Ishikawa (cell line): ENCODE measurements around the gene RNF115.

Experiments used
- CEBPB ChIP-seq: IDR thresholded peaks from 2 replicates; pipeline ENCODE4 v1.6.1; 2012
- CREB1 ChIP-seq: IDR thresholded peaks from 2 replicates; pipeline ENCODE4 v1.6.1; 2012; ENCODE audit warnings: low read depth
- EGR1 ChIP-seq: IDR thresholded peaks from 2 replicates; pipeline ENCODE4 v1.6.1; 2012
- EP300 ChIP-seq: IDR thresholded peaks from 2 replicates; pipeline ENCODE4 v1.6.1; 2012; ENCODE audit warnings: borderline replicate concordance
- FOXM1 ChIP-seq: IDR thresholded peaks from 2 replicates; pipeline ENCODE4 v1.6.1; 2012; ENCODE audit warnings: low read depth, borderline replicate concordance
- NFIC ChIP-seq: IDR thresholded peaks from 2 replicates; pipeline ENCODE4 v1.6.1; 2012
- RAD21 ChIP-seq: IDR thresholded peaks from 2 replicates; pipeline ENCODE4 v1.6.1; 2012; ENCODE audit warnings: low read depth
- TAF1 ChIP-seq: IDR thresholded peaks from 2 replicates; pipeline ENCODE4 v1.6.1; 2012; ENCODE audit warnings: low read depth, mild to moderate bottlenecking
- TCF12 ChIP-seq: IDR thresholded peaks from 2 replicates; pipeline ENCODE4 v1.6.1; 2012; ENCODE audit warnings: low read depth
- TEAD4 ChIP-seq: IDR thresholded peaks from 2 replicates; pipeline ENCODE4 v1.6.1; 2012
- YY1 ChIP-seq: IDR thresholded peaks from 2 replicates; pipeline ENCODE4 v1.6.1; 2012; ENCODE audit warnings: low read depth
- ZBTB7A ChIP-seq: IDR thresholded peaks from 2 replicates; pipeline ENCODE4 v1.6.1; 2012; ENCODE audit warnings: low read depth
- TF ChIP-seq, protein P1 (sequence below): IDR thresholded peaks from 2 replicates; pipeline ENCODE4 v1.6.1; 2012; ENCODE audit warnings: low read depth, mild to moderate bottlenecking
- TF ChIP-seq, protein P2 (sequence below): IDR thresholded peaks from 2 replicates; pipeline ENCODE4 v1.6.1; 2012
- TF ChIP-seq, protein P3 (sequence below): IDR thresholded peaks from 2 replicates; pipeline ENCODE4 v1.6.1; 2012

Gene RNF115

DNA sequence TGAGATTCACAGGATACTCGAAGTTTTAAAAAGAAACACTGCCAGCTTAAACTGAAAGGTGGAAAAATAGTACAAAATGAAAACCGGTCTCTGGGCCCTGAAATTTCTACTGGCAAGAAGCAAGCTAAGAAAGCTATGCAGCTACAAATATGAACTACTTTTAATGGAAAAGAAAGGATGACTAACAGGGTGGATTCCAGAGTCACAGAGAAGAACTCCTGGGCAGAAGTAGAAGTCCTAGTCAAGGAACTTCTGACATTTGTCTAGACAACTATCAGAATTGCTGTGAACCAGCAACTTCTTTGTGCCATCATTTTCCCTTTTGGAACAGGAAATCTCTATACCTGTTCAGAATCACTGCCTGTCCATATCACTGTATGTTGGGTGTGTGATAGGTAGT is 66.5 kb downstream of the RNF115 start:
- no peak for TF ChIP-seq CEBPB
- TF ChIP-seq TCF12 = no peak
- TF ChIP-seq CREB1 = no peak
- TF ChIP-seq, protein P1, sequence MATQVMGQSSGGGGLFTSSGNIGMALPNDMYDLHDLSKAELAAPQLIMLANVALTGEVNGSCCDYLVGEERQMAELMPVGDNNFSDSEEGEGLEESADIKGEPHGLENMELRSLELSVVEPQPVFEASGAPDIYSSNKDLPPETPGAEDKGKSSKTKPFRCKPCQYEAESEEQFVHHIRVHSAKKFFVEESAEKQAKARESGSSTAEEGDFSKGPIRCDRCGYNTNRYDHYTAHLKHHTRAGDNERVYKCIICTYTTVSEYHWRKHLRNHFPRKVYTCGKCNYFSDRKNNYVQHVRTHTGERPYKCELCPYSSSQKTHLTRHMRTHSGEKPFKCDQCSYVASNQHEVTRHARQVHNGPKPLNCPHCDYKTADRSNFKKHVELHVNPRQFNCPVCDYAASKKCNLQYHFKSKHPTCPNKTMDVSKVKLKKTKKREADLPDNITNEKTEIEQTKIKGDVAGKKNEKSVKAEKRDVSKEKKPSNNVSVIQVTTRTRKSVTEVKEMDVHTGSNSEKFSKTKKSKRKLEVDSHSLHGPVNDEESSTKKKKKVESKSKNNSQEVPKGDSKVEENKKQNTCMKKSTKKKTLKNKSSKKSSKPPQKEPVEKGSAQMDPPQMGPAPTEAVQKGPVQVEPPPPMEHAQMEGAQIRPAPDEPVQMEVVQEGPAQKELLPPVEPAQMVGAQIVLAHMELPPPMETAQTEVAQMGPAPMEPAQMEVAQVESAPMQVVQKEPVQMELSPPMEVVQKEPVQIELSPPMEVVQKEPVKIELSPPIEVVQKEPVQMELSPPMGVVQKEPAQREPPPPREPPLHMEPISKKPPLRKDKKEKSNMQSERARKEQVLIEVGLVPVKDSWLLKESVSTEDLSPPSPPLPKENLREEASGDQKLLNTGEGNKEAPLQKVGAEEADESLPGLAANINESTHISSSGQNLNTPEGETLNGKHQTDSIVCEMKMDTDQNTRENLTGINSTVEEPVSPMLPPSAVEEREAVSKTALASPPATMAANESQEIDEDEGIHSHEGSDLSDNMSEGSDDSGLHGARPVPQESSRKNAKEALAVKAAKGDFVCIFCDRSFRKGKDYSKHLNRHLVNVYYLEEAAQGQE = no peak
- TF ChIP-seq EP300 = no peak
- TF ChIP-seq TEAD4 = no peak
- TF ChIP-seq RAD21 = no peak
- no peak for TF ChIP-seq EGR1
- TF ChIP-seq, protein P2, sequence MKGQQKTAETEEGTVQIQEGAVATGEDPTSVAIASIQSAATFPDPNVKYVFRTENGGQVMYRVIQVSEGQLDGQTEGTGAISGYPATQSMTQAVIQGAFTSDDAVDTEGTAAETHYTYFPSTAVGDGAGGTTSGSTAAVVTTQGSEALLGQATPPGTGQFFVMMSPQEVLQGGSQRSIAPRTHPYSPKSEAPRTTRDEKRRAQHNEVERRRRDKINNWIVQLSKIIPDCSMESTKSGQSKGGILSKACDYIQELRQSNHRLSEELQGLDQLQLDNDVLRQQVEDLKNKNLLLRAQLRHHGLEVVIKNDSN = no peak
- no peak for TF ChIP-seq YY1
- TF ChIP-seq NFIC = no peak
- no peak for TF ChIP-seq TAF1
- TF ChIP-seq, protein P3, sequence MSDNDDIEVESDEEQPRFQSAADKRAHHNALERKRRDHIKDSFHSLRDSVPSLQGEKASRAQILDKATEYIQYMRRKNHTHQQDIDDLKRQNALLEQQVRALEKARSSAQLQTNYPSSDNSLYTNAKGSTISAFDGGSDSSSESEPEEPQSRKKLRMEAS = no peak
- no peak for TF ChIP-seq ZBTB7A
- TF ChIP-seq FOXM1 = no peak

DNA sequence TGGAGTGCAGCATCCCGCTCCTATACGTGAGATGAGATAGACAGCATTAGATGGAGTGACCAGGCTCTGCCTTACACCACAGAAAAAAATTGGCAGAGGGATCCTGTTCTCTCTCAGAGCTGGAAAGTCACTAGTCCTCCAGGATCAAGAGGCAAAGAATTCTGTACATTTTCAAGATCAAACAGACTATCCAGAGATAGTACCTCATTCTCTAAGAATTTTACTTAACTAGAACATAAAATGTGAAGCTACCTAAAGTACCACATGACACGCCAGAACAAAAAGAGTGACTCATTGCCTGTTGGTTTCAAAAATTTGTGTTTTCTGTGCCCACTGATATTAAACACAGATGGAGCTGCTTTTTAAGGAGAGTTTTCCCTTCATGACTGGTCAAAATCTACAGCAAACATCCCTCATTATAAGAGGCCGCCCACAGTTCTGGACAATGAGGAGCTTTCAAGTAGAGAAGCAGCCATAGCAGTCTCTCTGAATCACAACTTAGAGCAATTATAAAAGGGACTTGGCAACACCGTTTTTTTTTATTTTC is 72.3 kb downstream of the RNF115 start:
- no peak for TF ChIP-seq EP300
- no peak for TF ChIP-seq CEBPB
- TF ChIP-seq, protein P3 = no peak
- no peak for TF ChIP-seq RAD21
- no peak for TF ChIP-seq TEAD4
- TF ChIP-seq TAF1 = no peak
- no peak for TF ChIP-seq YY1
- TF ChIP-seq ZBTB7A = no peak
- TF ChIP-seq, protein P2 = no peak
- TF ChIP-seq, protein P1 = no peak
- no peak for TF ChIP-seq CREB1
- no peak for TF ChIP-seq EGR1
- TF ChIP-seq NFIC = no peak

DNA sequence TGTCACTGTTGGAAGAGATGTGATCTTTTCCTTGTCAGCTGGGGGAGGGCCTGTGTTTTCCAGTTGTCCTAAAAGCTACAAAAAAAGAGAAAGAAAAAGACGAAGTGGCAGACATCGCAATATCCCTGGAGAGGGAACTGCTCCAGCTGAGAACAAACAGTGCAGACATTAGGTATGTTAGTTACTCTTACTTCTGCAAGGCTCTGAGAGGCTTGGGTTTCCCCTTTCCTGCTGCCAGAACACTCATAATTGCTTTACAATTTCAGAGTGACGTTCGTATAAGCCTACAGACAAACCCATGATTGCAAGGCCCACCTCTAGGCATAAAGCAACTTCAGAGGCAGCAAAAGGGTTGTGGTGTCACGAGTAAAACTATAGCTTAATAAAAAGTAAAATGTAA is 73.5 kb downstream of the RNF115 start:
- TF ChIP-seq YY1 = no peak
- no peak for TF ChIP-seq NFIC
- TF ChIP-seq RAD21 = no peak
- TF ChIP-seq, protein P1 = no peak
- no peak for TF ChIP-seq EP300

DNA sequence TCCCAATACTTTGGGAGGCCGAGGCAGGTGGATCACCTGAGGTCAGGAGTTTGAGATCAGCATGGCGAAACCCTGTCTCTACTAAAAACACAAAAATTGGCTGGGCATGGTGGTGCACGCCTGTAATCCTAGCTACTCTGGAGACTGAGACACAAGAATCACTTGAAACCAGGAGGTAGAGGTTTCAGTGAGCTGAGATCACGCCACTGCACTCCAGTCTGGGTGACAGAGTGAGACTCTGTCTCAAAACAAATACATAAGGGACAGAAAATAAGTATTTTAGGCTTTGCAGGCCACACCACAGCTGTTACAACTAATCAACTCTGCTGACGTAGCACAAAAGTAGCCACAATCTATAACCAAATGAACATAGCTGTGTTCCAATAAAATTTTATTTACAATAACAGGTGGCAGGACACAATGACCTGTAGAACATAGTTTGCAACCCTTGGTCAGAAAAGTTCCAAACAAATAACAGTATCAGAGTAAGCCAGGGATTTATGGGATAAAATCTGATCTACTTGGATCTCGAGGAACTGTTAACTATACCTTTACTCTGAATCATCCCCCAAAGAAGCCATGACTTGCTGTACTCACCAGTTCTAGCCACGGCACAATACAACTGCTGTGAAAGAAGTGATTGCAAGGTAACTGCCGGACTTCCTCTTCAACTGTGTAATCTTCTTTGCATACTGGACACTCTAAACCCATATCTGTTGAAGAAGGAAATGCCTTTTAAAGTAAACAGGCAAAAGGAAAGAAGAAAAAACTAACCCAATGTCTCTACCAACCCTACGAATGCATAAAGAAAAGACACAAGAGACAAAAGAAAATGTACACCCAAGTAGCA is 76.3 kb downstream of the RNF115 start:
- TF ChIP-seq RAD21 = no peak
- TF ChIP-seq ZBTB7A = no peak
- no peak for TF ChIP-seq TEAD4
- TF ChIP-seq CEBPB = no peak
- TF ChIP-seq, protein P3 = no peak
- no peak for TF ChIP-seq YY1
- TF ChIP-seq, protein P2 = no peak
- no peak for TF ChIP-seq TAF1
- no peak for TF ChIP-seq NFIC
- TF ChIP-seq EGR1 = no peak
- TF ChIP-seq TCF12 = no peak
- no peak for TF ChIP-seq CREB1
- TF ChIP-seq FOXM1 = no peak
- TF ChIP-seq, protein P1 = no peak
